ENCODE measurements around the gene IVNS1ABP. TPM values are rescaled to one million over a fixed set of nuclear protein-coding genes. Genes with fewer than 3 reads are reported as not detected.

Gene IVNS1ABP
- total and polyA plus RNA-seq, 9 of the 15 experiments (the other 6 are each of a cell fraction or from before 2014, with no cell fraction given) = 30.6 to 126 (median 77.7) TPM

- no peak for TF ChIP-seq RCOR1 (IDR thresholded peaks at IDR 0.05; ENCODE audit: borderline replicate concordance in 1 of 2, low read depth in 2 of 2, low read length in 2 of 2)
- no peak for TF ChIP-seq HMGXB4 (CRISPR knock-in tag; IDR thresholded peaks at IDR 0.05)
- TF ChIP-seq ZHX1 (conservative IDR thresholded peaks at IDR 0.05; ENCODE audit: low read length) = no peak
- no peak for TF ChIP-seq PBX2 (CRISPR knock-in tag; IDR thresholded peaks at IDR 0.05; ENCODE audit: low read depth)
- peak; percentile 63; the same call in 1 of the 2 replicates for TF ChIP-seq PBX2 (tag; conservative IDR thresholded peaks at IDR 0.05; ENCODE audit: low read depth)
- TF ChIP-seq RBM39 (optimal IDR thresholded peaks at IDR 0.05; ENCODE audit: low read depth, low read length) = no peak
- no peak for TF ChIP-seq RAD51 (IDR thresholded peaks at IDR 0.05; ENCODE audit: borderline replicate concordance, low read depth)
- TF ChIP-seq BRF2 (IDR thresholded peaks at IDR 0.05; ENCODE audit: borderline replicate concordance, insufficient read depth, insufficient read length) = no peak
- TF ChIP-seq TCF3 (CRISPR knock-in tag; IDR thresholded peaks at IDR 0.05) = no peak
- TF ChIP-seq ZKSCAN1 (IDR thresholded peaks at IDR 0.05; ENCODE audit: low read depth, low read length) = no peak
- no peak for TF ChIP-seq ZNF407 (IDR thresholded peaks at IDR 0.05; ENCODE audit: low read depth)
Measured at GRCh38 chr1:185317886-185318310, 855 bp upstream of the IVNS1ABP start (continued).
